HT1080 (cell line): ENCODE measurements around the gene NOTCH1. TPM values are rescaled to one million over a fixed set of nuclear protein-coding genes. Genes with fewer than 3 reads are reported as not detected.

ENCODE experiments used
- DNase-seq: peaks from one replicate; pipeline ENCODE4 v3.0.0-alpha.2; 2015; ENCODE audit warnings: low read depth
- total RNA-seq: library from RNA; depleted of rRNA; stranded (reverse); fragments of >200 nt; shearing (Covaris generic); gene quantifications from 2 replicates; pipeline ENCODE4 v1.2.3, GENCODE V29; 2014

The NOTCH1 gene
- total RNA-seq, 1 experiment from 2014 or later: 11.4 TPM

DNA sequence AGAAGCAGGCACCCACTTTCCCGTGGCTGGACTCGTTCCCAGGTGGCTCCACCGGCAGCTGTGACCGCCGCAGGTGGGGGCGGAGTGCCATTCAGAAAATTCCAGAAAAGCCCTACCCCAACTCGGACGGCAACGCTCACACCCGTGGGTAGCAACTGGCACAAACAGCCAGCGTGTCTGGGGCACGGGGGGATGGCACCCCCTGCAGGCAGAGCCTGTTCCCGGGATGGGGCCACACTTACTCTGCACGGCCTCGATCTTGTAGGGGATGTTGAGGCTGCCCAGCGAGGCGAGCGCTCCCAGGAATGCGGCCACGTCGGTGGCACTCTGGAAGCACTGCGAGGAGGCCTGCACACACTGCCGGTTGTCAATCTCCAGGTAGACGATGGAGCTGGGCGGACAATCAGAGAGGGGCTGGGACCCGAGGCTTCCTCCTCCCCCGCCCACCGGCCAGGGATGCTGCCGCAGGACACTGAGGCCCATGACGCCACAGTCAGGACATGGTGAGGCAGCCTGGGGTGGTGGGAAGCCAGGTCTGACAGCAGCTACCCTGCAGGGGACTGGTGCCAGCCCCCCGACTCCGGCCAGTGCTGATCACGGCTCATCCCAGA lies 42.8 kb downstream of the NOTCH1 start:
- no peak for DNase-seq

DNA sequence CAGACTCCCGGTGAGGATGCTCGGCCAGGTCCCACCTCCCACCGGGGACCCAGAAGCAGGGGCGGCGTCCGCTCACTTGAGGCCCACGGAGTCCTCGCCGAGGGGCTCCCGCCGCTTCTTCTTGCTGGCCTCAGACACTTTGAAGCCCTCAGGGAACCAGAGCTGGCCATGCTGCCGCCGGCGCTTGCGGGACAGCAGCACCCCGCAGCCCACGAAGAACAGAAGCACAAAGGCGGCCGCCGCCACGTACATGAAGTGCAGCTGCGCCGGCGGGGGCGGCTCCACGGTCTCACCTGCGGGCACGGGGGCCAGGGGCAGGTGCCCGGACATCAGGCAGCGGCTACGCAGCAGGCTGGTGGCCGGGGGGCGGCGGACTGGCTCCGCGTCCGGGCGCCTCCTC lies 43.7 kb downstream of the NOTCH1 start:
- no peak for DNase-seq

DNA sequence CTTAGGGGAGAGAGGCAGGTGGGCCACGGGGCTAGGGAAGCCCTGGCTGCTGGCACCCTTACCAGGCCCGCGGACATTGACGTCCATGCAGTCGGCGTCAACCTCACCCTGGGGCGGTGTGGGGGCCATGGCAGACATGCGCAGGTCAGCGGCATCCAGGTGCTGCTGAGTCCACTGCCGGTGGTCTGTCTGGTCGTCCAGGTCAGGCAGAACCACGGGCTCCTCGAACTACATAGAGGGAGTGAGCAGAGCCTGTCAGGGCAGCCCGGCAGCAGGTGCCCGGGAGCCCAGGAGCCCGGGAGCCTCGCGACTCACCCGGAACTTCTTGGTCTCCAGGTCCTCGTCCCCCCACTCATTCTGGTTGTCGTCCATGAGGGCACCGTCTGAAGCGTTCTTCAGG lies 44.2 kb downstream of the NOTCH1 start:
- DNase-seq: no peak

DNA sequence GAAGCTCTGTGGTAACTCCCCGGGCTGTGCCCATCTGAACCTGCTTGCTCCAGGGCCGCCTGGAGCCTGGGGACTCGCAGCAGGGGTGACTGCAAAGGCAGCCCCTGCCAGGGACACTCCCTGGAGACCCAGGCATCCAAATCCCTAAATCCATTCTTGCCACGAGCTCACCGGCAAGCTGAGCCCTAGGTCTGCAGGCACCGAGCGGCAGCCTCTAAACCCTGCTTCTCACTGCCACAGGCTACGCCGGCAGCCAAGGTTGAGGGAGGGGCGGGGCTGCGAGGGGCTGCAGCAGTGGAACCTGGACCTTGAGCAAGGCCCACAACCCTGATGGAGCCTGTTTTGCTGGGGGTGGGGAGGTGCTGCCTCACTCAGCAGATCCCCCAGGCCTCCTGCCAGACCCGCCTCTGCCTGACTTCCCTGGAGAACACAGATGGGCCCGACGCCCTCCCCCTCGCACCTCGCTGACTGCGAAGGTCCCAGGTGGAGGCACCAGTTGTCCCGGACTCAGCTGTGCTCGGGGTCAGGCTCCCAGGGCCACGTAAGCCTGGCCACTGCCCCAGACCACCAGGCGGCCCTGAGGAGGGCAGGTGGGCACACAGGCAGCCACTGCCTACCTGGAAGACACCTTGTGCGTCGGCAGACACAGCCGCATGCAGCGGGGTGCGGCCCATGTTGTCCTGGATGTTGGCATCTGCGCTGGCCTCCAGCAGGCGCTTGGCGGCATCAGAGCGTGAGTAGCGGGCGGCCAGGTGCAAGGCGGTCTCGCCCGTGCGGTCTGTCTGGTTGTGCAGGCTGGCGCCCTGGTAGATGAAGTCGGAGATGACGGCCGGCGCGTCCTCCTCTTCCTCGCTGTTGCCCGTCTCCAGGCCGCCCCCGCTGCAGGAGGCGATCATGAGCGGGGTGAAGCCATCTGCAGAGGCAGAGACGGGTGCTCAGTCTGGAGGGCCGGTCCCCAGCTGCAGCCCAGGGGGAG lies 45.6 kb downstream of the NOTCH1 start:
- no peak for DNase-seq

DNA sequence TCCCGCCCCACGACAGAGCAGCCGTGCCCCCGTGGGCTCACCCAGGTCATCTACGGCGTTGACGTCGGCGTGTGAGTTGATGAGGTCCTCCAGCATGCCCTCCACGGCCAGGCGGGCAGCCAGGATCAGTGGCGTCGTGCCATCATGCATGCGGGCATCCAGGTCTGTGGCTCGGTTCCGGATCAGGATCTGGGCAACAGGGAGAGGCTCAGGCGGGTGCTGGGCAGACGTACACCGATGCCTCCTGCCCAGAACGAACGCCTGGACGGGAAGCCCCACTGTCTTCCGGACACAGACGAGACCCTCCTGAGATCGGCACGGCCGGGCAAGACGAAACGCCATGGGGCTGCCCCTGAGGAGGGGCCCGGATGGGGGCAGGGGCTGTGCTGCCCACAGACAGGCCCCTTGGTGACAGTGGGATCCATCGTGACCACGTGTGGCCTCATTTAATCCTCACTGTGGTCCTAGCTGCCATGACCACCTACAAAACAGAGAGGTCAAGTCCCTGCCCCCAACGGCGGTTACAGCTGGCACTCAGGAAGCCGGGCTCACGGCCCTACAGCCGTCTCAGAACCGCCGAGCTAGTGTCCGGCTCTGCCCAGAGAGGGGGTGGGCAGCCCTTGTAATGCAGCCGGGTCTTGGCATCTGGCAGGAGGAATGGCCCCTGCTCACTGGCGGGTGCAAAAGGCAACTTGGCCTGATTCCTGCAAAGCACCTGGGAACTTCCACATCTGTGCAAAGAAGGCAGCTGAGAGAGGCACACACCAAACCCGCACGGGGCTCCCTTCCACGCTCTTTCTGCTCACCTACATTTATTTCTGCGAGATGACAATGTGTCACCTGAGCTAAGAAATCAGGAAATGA lies 46.5 kb downstream of the NOTCH1 start:
- no peak for DNase-seq

DNA sequence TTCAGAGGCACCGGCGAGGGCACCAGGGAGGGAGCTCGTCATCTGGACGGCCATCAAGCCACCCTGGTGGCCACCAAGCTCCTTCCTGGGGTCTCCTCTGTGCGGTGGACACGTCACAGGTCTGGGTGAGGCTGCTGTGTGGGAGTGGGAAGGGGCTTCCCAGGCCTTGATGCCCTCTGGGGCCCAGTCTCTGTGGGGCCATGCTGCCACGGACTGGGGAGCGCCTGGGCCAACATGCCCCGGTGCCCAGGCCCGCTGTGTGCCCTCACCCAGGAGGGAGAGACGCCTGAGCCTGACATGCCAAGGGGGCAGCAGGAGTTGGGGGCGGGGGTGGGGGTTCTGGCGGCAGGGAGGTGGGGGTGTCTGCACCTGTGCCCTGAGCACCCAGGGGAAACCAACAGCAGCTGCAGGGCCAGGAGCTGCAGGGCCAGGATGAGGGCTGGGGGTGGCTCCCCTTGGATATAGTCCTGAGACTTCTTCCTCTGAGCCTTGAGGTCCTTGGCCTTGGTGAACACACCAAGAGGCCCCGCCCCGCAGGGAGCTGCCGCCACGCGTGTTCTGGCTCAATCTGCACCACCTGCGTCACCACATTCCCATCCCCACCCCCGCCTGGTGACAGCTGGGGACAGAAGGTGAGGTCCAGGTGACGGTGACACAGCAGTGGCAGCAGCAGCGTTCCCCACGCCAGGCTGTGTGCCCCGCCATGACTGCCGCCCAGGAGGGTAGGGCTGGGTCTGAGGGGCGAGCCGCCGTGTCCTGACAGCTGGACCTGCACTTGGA lies 47.7 kb downstream of the NOTCH1 start:
- DNase-seq: no peak

DNA sequence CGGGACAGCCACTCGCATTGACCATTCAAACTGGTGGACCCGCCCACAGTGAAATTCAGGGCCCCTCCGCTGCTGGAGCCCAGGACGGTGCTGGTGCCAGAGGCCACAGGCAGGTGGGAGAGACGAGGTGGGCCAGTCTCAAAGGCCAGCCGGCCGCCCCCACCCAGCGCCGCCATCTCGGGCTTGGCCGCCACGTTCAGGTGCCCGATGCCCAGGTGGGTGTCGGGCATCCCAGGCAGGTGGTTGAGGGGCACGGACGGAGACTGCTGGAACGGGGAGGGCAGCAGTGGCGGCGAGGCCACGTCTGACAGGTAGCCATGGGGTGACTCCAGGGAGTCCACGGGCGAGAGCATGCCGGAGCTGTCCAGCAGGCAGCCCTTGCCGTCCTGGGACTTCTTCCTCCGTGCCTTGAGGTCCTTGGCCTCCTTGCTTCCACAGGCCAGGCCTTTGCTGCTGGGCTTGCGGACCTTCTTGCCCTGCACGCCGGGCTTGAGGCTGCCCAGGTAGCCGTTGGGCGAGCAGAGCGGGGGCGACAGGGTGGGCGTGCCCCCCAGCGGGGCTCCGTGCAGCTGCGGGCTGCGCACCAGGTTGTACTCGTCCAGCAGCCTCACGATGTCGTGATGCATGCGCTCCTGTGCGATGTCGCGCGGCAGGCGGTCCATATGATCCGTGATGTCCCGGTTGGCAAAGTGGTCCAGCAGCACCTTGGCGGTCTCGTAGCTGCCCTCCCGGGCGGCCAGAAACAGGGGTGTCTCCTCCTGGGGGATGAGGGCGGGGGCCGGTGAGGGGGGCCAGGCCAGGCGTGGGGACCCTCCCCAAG lies 48.8 kb downstream of the NOTCH1 start:
- no peak for DNase-seq

DNA sequence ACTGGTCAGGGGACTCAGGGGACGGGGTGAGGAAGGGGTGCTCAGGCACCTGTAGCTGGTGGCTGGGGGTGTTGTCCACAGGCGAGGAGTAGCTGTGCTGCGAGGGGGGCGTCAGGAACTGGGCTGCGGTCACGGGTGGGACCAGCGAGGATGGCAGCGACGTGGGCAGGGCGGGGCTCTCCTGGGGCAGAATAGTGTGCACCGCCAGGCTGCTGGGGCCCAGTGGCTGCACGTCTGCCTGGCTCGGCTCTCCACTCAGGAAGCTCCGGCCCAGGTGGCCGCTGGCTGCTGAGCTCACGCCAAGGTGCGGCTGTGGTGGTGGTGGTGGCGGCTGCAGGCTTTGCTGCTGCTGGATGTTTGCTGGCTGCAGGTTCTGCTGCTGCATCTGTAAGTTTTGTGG lies 49.7 kb downstream of the NOTCH1 start:
- DNase-seq: no peak

DNA sequence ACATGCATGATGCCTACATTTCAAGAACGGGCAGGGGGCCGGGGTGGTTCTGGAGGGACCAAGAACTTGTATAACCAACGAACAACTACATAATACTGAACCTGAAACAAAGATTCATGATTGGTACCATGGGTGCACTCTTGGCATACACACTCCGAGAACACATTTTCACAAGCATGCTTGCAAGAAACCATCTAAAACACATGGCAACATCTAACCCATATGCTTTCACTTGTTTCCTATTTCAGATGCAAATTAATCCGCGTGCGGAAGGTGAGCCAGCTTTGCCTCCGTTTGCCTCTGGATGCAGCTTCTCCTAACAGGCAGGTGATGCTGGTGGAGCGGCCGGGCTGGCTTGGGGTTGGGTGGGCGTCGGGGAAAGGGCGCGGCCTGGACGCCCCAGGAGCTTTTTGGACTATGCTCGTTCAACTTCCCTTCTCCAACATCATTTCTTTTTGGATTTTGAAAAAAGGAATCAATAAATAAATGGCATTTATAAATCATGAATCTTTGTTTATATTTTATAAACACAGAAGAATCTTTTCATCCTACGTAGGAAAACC lies 50.5 kb downstream of the NOTCH1 start:
- no peak for DNase-seq

DNA sequence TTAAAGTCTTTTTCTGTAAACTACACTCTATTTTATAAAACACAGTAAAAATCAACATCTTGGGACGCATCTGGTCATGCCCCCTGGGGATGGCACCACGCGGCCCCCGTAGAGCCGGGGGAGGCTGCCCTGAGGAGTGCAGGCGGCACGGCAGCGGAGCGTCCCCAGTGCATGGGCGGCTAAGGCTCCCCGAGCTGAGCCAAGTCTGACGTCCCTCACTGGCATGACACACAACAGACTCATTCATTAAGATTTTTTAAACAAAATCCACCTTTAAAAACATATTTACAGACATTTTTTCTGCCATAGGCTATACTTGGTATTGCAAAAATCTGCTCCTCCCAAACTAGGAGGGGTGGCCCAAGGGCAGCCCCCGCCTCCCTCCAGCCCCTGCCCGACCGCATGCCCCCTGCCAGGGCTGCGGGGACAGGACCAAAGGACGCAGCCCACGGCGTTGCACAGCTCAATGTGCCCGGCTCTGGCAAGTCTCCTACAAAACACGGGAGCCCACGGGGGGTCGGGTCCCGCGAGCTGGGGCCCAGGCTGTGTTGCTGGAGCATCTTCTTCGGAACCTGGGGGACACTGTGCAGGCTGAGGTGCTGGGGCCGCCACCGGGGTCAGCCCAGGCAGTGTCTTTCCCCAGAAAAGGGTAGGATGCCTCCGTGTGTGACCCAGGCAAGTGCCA lies 51.2 kb downstream of the NOTCH1 start:
- DNase-seq: no peak

DNA sequence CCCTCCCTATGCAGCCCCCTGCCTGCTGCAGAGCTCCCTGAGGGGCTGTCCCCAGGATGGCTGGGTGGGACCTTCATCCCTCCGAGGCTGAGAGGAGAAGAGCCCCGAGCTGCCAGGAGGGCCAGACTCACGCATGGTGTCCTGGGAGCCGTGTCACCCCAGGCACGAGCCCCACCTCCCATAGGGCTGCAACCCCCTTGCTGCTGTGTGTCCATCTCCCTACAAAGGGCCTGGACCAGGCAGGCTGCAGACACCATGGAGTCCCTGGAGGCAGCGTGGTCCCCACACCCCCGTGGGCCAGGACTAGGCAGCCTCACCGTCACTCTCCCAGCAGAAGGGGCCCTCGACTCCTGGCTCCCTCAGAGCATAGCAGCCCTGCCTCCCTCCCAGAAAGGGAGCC lies 51.8 kb downstream of the NOTCH1 start:
- DNase-seq: no peak

DNA sequence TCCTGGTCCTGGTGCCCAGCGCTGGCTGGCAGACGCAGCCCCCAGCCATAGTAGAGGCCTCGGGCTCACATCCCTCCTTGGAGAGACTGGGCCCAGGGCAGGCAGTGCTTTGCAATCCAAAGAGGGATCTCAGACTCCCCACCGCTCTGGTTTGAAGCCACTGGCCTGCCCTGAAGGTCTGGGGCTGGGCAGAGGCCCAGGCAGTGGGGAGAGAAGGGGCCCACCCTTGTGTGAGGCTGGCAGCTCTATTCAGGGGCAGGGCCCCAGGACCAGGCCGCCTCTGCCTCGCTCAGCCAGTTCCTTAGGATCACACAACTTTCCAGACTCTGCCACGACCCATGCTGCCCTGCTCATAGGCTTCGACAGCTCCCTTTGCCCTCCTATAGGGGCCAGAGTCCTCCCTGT lies 52.3 kb downstream of the NOTCH1 start:
- DNase-seq: no peak

DNA sequence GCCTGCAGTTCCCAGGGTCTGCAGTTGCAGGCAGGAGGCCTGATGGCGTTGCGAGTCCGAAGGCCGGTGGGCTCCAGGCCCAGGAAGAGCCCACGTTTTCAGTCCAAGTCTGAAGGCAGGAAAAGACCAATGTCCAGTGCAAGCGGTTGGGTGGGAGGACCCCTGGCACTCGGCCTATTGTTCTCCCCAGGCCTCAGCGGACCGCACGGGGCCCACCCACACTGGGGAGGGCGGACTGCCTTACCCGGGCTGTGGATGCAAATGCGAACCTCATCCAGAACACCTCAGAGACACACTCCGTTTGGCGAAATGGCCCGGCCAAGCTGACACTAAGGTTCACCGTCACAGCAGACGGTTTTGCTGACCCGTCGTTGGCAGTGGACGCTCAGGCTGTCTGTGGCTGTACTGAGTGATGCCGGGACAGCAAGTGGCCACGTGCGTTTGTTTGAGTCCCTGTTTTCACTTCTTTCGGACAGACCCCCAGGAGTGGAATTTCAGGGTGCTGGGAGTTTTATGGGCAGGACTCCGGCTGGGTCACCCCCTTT lies 52.8 kb downstream of the NOTCH1 start:
- no peak for DNase-seq

DNA sequence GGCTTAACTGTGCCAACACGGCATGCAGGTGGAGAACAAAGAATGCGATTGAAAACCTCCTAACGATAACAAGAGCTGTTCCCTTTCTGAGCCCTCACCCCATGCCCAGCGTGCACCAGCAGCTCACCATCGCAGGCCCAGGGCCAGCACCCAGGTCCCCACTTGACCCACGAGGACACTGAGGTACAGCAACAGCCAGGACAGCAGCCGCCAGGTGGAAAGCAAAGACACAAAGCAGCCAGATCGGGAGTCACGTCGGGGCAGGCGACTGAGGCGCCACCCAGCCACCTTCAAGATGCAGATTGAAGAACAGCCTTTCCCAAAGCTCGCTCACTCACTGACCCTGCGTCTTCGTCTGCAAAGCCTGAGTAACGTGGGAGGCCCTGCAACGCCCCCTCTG lies 56.1 kb downstream of the NOTCH1 start:
- no peak for DNase-seq

DNA sequence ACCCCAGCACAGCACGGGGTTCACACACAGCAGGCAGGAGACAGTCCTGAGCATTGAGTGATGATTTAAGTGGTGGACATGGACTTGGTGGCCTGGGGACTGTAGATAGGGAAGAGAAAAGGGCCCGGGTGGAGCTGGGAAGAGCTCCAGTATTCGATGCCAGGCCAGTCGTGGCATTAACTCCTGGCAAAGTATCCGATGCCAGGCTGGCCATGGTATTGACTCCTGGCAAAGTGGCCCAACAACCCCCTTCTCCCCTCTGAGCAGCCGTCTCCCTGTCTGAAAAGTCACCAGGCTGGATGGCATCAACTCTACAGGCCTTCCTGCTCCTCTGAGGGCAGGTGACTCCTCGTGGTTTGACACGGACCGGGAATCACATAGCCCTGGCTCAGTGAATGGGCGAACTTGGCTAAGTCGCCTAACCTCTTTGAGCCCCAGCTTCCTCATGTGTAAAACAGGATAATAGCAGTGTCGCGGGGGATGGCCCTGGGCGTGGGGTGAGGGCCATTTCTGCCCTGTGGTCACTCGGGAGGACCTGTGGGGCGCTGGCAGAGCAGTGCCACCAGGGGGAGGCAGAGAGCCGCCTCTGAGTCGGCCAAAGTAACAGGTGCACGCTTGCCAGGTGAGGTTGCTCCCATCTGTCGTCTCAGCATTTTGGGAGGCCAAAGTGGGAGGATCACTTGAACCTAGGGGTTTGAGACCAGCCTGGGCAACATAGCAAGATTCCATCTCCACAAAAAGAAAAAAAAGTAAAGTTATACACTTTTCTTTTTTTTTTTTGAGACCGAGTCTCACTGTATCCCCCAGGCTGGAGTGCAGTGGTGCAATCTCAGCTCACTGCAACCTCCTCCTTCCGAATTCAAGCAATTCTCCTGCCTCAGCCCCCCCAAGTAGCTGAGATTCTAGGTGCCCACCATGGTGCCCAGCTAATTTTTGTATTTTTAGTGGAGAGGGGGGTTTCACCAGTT lies 57.3 kb downstream of the NOTCH1 start:
- DNase-seq: peak; percentile 30

DNA sequence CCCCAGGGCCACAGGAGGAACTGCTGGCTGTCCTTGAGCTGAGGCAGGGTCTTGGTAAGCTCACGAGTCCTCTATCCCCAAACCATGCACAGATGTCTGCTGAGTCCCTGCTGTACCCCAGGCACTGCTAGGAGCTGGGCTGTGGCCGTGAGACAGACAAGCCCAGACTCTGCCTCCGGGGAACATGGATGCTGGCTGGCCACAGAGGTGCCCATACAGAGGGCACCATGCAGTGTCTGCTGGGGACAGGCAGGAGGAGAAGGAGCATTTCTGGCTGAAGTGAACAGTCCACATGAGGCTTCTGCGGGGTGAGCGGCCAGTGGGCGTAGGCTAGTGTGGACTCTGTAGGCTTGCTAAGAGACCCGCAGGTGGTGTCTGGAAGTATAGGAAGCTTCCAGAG lies 58.2 kb downstream of the NOTCH1 start:
- DNase-seq: no peak

DNA sequence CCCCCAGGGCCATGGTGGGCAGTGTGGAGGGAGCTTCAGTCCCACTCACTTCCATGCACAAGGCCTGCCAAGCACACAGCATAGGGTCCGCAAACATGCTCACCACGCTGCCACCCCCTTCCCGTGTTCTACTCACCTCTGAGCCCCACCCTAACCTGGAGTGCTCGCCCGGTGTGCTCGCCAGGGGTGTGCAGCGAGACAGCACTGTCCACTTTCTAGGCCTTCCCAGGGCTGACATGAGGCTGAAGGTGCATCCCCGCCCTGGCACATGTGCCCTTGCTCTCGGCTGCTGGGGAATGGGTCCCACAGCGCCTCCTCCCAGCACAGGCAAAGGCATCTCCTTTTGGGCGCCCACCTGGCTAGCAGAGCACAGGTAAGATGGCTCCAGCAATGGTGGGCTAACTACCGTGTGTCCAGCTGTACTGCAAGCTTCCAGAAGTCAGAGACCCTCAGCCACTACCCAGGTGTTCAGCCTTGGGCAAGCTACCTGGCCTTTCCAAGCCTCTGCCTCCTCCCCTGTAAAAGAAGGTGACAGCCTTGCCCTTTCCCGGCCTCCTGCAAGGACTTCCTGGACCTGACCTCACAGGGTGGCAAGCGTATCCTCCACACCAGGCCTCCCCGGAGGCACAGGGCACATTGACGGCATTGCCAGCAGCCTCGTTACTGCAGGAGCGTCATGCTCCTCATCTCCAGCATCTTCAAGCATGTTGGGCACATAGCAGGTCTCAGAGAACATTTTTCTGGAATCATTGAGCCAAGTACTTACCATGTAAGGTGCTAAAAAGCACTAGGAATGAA lies 58.8 kb downstream of the NOTCH1 start:
- no peak for DNase-seq
